NB4 (cell line): ENCODE measurements around the gene CTDSPL.

ENCODE experiments used
- CTCF ChIP-seq: IDR thresholded peaks from one replicate; pipeline ENCODE4 v1.5.1; 2012; ENCODE audit warnings: low read depth, low read length
- MAX ChIP-seq: IDR thresholded peaks from 2 replicates; pipeline ENCODE4 v1.6.1; 2011; ENCODE audit warnings: low read depth, low read length

GRCh38 chr3:37813403-37813802, 48.3 kb upstream of the CTDSPL start:
- TF ChIP-seq CTCF (no peak), MAX (no peak)
